Hepatocyte (in vitro differentiated cells): ENCODE results near the gene ARHGAP9. TPM values are rescaled to one million over a fixed set of nuclear protein-coding genes. Genes with fewer than 3 reads are reported as not detected.
"Not testable (repeated sequence)": the region's sequence is repeated elsewhere in the genome, so short reads cannot be mapped to it uniquely, and the experiment has no call there.

Experiments
- DNase-seq: peaks from one replicate; pipeline ENCODE4 v3.0.0-alpha.2; 2016; ENCODE audit warnings: low spot score
- H2AFZ ChIP-seq: fragments of 200-600 bp; sonication (generic); 2 replicates; pipeline ENCODE4 v1.6.0; 2016; ENCODE audit warnings: antibody characterized with exemption, mild to moderate bottlenecking
- H3K27ac ChIP-seq: fragments of 200-600 bp; sonication (generic); 2 replicates; pipeline ENCODE4 v1.5.1; 2016; ENCODE audit warnings: mild to moderate bottlenecking
- H3K27me3 ChIP-seq: fragments of 200-600 bp; sonication (generic); 2 replicates; pipeline ENCODE4 v1.6.1; 2016
- H3K36me3 ChIP-seq: fragments of 200-600 bp; sonication (generic); replicated peaks from 2 replicates; pipeline ENCODE4 v1.5.1; 2016; ENCODE audit warnings: low read depth; ENCODE audit not compliant: insufficient read depth
- H3K4me1 ChIP-seq: fragments of 200-600 bp; sonication (generic); 2 replicates; pipeline ENCODE4 v1.5.1; 2016; ENCODE audit warnings: mild to moderate bottlenecking, moderate library complexity; ENCODE audit not compliant: insufficient read depth
- H3K4me2 ChIP-seq: fragments of 200-600 bp; sonication (generic); 2 replicates; pipeline ENCODE4 v1.6.0; 2016
- H3K4me3 ChIP-seq: fragments of 200-600 bp; sonication (generic); 2 replicates; pipeline ENCODE4 v1.5.1; 2016; ENCODE audit warnings: mild to moderate bottlenecking
- H3K79me2 ChIP-seq: fragments of 200-600 bp; sonication (generic); 2 replicates; pipeline ENCODE4 v1.6.0; 2017; ENCODE audit warnings: mild to moderate bottlenecking
- H3K9me2 ChIP-seq: fragments of 200-600 bp; sonication (generic); replicated peaks from 2 replicates; pipeline ENCODE4 v1.6.0; 2017; ENCODE audit warnings: mild to moderate bottlenecking; ENCODE audit not compliant: insufficient read depth
- H3K9me3 ChIP-seq: fragments of 200-600 bp; sonication (generic); 2 replicates; pipeline ENCODE4 v1.5.1; 2016; ENCODE audit warnings: low read depth, mild to moderate bottlenecking
- H4K20me1 ChIP-seq: fragments of 200-600 bp; sonication (generic); 2 replicates; pipeline ENCODE4 v1.6.0; 2016; ENCODE audit warnings: mild to moderate bottlenecking; ENCODE audit not compliant: insufficient read depth, poor library complexity, severe bottlenecking
- CTCF ChIP-seq: fragments of 200-600 bp; sonication (generic); IDR thresholded peaks from 2 replicates; pipeline ENCODE4 v1.5.1; 2016; ENCODE audit warnings: antibody characterized with exemption, mild to moderate bottlenecking; ENCODE audit not compliant: poor library complexity
- EZH2 ChIP-seq: fragments of 200-600 bp; sonication (generic); IDR thresholded peaks from 2 replicates; pipeline ENCODE4 v1.6.1; 2016; ENCODE audit warnings: antibody characterized with exemption, mild to moderate bottlenecking, borderline replicate concordance
- EZH2phosphoT487 ChIP-seq: fragments of 200-600 bp; sonication (generic); IDR thresholded peaks from one replicate; pipeline ENCODE4 v1.6.1; 2018; ENCODE audit warnings: antibody characterized with exemption, mild to moderate bottlenecking, low read depth, moderate library complexity; ENCODE audit not compliant: unreplicated experiment, severe bottlenecking
- WGBS: methylation state at CpG from one replicate; pipeline ENCODE4 v1.1.6; 2016; ENCODE audit warnings: low lambda C conversion rate; ENCODE audit errors: missing lambda C conversion rate; 5-methylcytosine and 5-hydroxymethylcytosine counted together
- polyA plus RNA-seq: library from polyadenylated mRNA; unstranded; fragments of >200 nt; fragmentation: Nextera tagmentation; extraction: Ambion mirVana; gene quantifications from 2 replicates; pipeline ENCODE4 v1.2.1, GENCODE V29; 2016
- total RNA-seq: library from RNA; depleted of rRNA; stranded (reverse); fragments of >200 nt; gene quantifications from 2 replicates; pipeline ENCODE4 v1.2.3, GENCODE V29; 2014

ARHGAP9 gene
- total and polyA plus RNA-seq, 2 experiments from 2014 or later = 2.0 to 2.2 TPM

- Histone ChIP-seq H4K20me1 (peaks cover 10% of the 10 kb centered on the region), H3K79me2 (peaks cover 4% of the 10 kb centered on the region), H3K4me1 (no peaks in the 10 kb centered on the region), H3K9me3 (no peaks in the 10 kb centered on the region), H3K4me3 (no peak overlapping the region), H3K27me3 (no peaks in the 10 kb centered on the region), H3K27ac (no peak overlapping the region), H3K4me2 (no peak overlapping the region), H3K36me3 (no peaks in the 10 kb centered on the region), H3K9me2 (no peaks in the 10 kb centered on the region), H2AFZ (no peak overlapping the region)
- DNase-seq = no peak
- over 99% methylated on average over 6 of the region's 6 CpGs for WGBS
- TF ChIP-seq CTCF (no peak), EZH2 (no peak), EZH2phosphoT487 (no peak)
Observed at GRCh38 chr12:57512665-57513064, 33.0 kb upstream of the ARHGAP9 start.

DNA sequence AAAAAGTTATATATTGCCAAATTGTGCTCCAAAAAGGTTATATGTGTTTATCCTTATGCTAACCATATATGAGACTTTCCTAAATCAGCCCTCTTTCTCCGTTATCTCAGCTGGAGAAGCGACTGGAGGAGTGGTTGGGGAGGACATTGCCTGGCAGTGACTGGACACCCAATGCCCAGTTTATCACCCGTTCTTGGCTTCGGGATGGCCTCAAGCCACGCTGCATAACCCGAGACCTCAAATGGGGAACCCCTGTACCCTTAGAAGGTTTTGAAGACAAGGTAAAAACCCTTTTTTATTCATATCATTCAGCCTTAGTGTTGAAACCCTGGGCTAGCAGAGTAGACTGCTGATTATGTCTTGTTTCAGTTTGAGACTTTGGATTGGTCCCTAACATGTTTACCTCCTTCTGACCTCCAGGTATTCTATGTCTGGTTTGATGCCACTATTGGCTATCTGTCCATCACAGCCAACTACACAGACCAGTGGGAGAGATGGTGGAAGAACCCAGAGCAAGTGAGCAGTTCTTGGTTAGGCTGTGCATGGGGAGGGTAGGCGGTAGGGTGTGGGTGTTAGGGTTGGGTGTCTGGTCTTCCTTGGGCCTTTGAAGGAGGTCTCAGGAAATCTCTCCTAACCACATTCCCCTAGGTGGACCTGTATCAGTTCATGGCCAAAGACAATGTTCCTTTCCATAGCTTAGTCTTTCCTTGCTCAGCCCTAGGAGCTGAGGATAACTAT, 32.1 kb upstream of the ARHGAP9 start:
- Histone ChIP-seq H3K4me3 (no peak overlapping the region), H3K9me2 (no peaks in the 10 kb centered on the region), H4K20me1 (peaks cover 1% of the 10 kb centered on the region), H3K79me2 (no peaks in the 10 kb centered on the region), H2AFZ (no peak overlapping the region), H3K9me3 (no peaks in the 10 kb centered on the region), H3K4me1 (no peaks in the 10 kb centered on the region), H3K27ac (no peak overlapping the region), H3K27me3 (no peaks in the 10 kb centered on the region), H3K36me3 (no peaks in the 10 kb centered on the region), H3K4me2 (no peak overlapping the region)
- no peak for DNase-seq
- TF ChIP-seq EZH2phosphoT487 = no peak
- no peak for TF ChIP-seq EZH2
- no peak for TF ChIP-seq CTCF
- WGBS = 96% methylated on average over 7 of the region's 7 CpGs

- H3K9me3 ChIP-seq = no peaks in the 10 kb centered on the region
- no peaks in the 10 kb centered on the region for H3K36me3 ChIP-seq
- H3K4me2 ChIP-seq = no peak overlapping the region
- H2AFZ ChIP-seq = no peak overlapping the region
- H3K79me2 ChIP-seq = no peaks in the 10 kb centered on the region
- no peaks in the 10 kb centered on the region for H3K27me3 ChIP-seq
- no peaks in the 10 kb centered on the region for H3K4me1 ChIP-seq
- H3K27ac ChIP-seq = no peak overlapping the region
- no peak overlapping the region for H3K4me3 ChIP-seq
- H4K20me1 ChIP-seq = no peaks in the 10 kb centered on the region
- TF ChIP-seq EZH2 (no peak), CTCF (no peak), EZH2phosphoT487 (no peak)
- no peaks in the 10 kb centered on the region for H3K9me2 ChIP-seq
- WGBS = 100% methylated on average over 4 of the region's 4 CpGs
- DNase-seq = no peak
Observed at GRCh38 chr12:57511161-57511560, 31.5 kb upstream of the ARHGAP9 start.

GRCh38 chr12:57507796-57508195, 28.1 kb upstream of the ARHGAP9 start:
- not testable (repeated sequence) for H2AFZ ChIP-seq, H3K4me2 ChIP-seq, H3K79me2 ChIP-seq, DNase-seq, H3K4me3 ChIP-seq, H3K36me3 ChIP-seq, H3K9me3 ChIP-seq, H3K27me3 ChIP-seq, H3K9me2 ChIP-seq, H4K20me1 ChIP-seq, H3K4me1 ChIP-seq, H3K27ac ChIP-seq
- no CpG with 5 or more reads among the region's 28 CpGs for WGBS

DNA sequence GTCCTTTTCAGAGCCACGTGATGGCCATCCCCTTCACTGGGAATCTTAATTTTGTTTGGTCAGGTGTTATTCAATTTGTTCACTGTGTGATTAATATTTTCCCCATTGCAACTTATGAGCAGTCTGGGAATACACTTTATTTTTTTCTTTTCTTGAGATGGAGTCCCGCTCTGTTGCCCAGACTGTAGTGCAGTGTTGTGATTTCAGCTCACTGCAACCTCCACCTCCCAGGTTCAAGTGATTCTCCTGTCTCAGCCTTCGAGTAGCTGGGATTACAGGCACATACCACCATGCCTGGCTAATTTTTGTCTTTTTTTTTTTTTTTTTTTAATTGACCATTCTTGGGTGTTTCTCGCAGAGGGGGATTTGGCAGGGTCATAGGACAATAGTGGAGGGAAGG, 26.9 kb upstream of the ARHGAP9 start:
- not testable (repeated sequence) for H3K4me1 ChIP-seq, H3K9me2 ChIP-seq, H3K4me3 ChIP-seq, H3K27me3 ChIP-seq, H3K9me3 ChIP-seq, H3K27ac ChIP-seq, H3K4me2 ChIP-seq, DNase-seq, H2AFZ ChIP-seq, H3K79me2 ChIP-seq, H4K20me1 ChIP-seq, H3K36me3 ChIP-seq
- 91% methylated on average over 4 of the region's 4 CpGs for WGBS

GRCh38 chr12:57502311-57502969, 22.8 kb upstream of the ARHGAP9 start:
- not testable (repeated sequence) for H3K4me1 ChIP-seq, H3K27ac ChIP-seq, H2AFZ ChIP-seq, H3K4me2 ChIP-seq, H3K79me2 ChIP-seq, H3K36me3 ChIP-seq, DNase-seq, H4K20me1 ChIP-seq, H3K9me3 ChIP-seq, H3K27me3 ChIP-seq, H3K4me3 ChIP-seq, H3K9me2 ChIP-seq
- 98% methylated on average over 22 of the region's 22 CpGs for WGBS
